ENCODE measurements around the gene KMT2E. TPM values are rescaled to one million over a fixed set of nuclear protein-coding genes. Genes with fewer than 3 reads are reported as not detected.

The KMT2E gene
- total RNA-seq, 1 donor from 2014 or later = 97.0 TPM

GRCh38 chr7:105088456-105088855 is 74.5 kb downstream of the KMT2E start:
- peaks cover 83% of the 10 kb centered on the region for H3K36me3 ChIP-seq
- no peak for DNase-seq

GRCh38 chr7:105094966-105095365 is 81.0 kb downstream of the KMT2E start:
- Histone ChIP-seq H3K27me3 (no peaks in the 10 kb centered on the region), H3K9me3 (no peaks in the 10 kb centered on the region), H3K27ac (no peak overlapping the region), H3K36me3 (peaks cover 87% of the 10 kb centered on the region), H3K4me3 (no peak overlapping the region), H3K4me1 (no peaks in the 10 kb centered on the region)
- intact Hi-C loops (cut with DNase I) = no loop called here
- ATAC-seq (no peak), DNase-seq (no peak)
- no peak for TF ChIP-seq CTCF (IDR thresholded peaks at IDR 0.05)

More at GRCh38 chr7:105088456-105088855, 74.5 kb downstream of the KMT2E start:
- intact Hi-C loops (cut with DNase I) = no loop called here
- Histone ChIP-seq H3K27me3 (no peaks in the 10 kb centered on the region), H3K4me1 (no peaks in the 10 kb centered on the region), H3K9me3 (no peaks in the 10 kb centered on the region), H3K4me3 (no peak overlapping the region), H3K27ac (no peak overlapping the region)
- no peak for TF ChIP-seq CTCF (IDR thresholded peaks at IDR 0.05)
- ATAC-seq = no peak

GRCh38 chr7:105096306-105096705 is 82.3 kb downstream of the KMT2E start:
- H3K4me1 ChIP-seq = no peaks in the 10 kb centered on the region
- intact Hi-C loops (cut with DNase I) = no loop called here
- H3K9me3 ChIP-seq = no peaks in the 10 kb centered on the region
- peaks cover 86% of the 10 kb centered on the region for H3K36me3 ChIP-seq
- TF ChIP-seq CTCF (IDR thresholded peaks at IDR 0.05) = no peak
- ATAC-seq (no peak), DNase-seq (no peak)
- no peak overlapping the region for H3K27ac ChIP-seq
- no peak overlapping the region for H3K4me3 ChIP-seq
- H3K27me3 ChIP-seq = no peaks in the 10 kb centered on the region

- Histone ChIP-seq H3K27me3 (no peaks in the 10 kb centered on the region), H3K4me3 (no peak overlapping the region), H3K36me3 (peaks cover 86% of the 10 kb centered on the region), H3K4me1 (no peaks in the 10 kb centered on the region), H3K9me3 (no peaks in the 10 kb centered on the region), H3K27ac (no peak overlapping the region)
- no peak for TF ChIP-seq CTCF (IDR thresholded peaks at IDR 0.05)
- DNase-seq (no peak), ATAC-seq (no peak)
- intact Hi-C loops (cut with DNase I) = no loop called here
Observed at GRCh38 chr7:105097619-105098018, 83.6 kb downstream of the KMT2E start.

GRCh38 chr7:105098863-105099515 is 85.0 kb downstream of the KMT2E start:
- ATAC-seq (no peak), DNase-seq (no peak)
- no peaks in the 10 kb centered on the region for H3K9me3 ChIP-seq
- peaks cover 86% of the 10 kb centered on the region for H3K36me3 ChIP-seq
- no peak overlapping the region for H3K27ac ChIP-seq
- no peak overlapping the region for H3K4me3 ChIP-seq
- intact Hi-C loops (cut with DNase I) = no loop called here
- H3K27me3 ChIP-seq = no peaks in the 10 kb centered on the region
- TF ChIP-seq CTCF (IDR thresholded peaks at IDR 0.05) = no peak
- no peaks in the 10 kb centered on the region for H3K4me1 ChIP-seq

GRCh38 chr7:105101864-105102263 is 87.9 kb downstream of the KMT2E start:
- DNase-seq = no peak
- Histone ChIP-seq H3K4me1 (no peaks in the 10 kb centered on the region), H3K36me3 (peaks cover 87% of the 10 kb centered on the region), H3K4me3 (no peak overlapping the region), H3K9me3 (no peaks in the 10 kb centered on the region), H3K27me3 (no peaks in the 10 kb centered on the region), H3K27ac (no peak overlapping the region)
- intact Hi-C loops (cut with DNase I) = no loop called here
- TF ChIP-seq CTCF (IDR thresholded peaks at IDR 0.05) = no peak
- no peak for ATAC-seq

All from upper lobe of right lung (tissue), 1 donor.